Left ventricle myocardium superior (tissue), 1 donor: ENCODE results near the gene PNPLA1. TPM values are rescaled to one million over a fixed set of nuclear protein-coding genes. Genes with fewer than 3 reads are reported as not detected.

ENCODE experiments used
- ATAC-seq: fragments of 200-7000 bp; cut with Tn5 transposase; one replicate; pipeline ENCODE4 v1.9.1; 2020; ENCODE audit warnings: mild to moderate bottlenecking, moderate library complexity
- DNase-seq: peaks from one replicate; pipeline ENCODE4 v3.0.0-alpha.2; 2020
- intact Hi-C: fragments of 100-400 bp; cut with micrococcal nuclease; formaldehyde crosslinking; loops from one replicate; pipeline ENCODE4 v1.11.0; 2022
- total RNA-seq: library from RNA; stranded (reverse); fragmentation: NEBNext Ultra II Directional; extraction: Animal tissue kit (Norgen Biotek cat#: 25700); gene quantifications from one replicate; pipeline ENCODE4 v1.2.1, GENCODE V29; 2021
- donor health status: DM: no; HTN: yes; CAD: no; lungs with severe emphysema.

PNPLA1 gene
- total RNA-seq, 1 donor from 2014 or later, result not detected

GRCh38 chr6:36309203-36309602 lies 39.3 kb downstream of the PNPLA1 start:
- ATAC-seq (no peak), DNase-seq (no peak)
- intact Hi-C loops, result no loop called here

DNA sequence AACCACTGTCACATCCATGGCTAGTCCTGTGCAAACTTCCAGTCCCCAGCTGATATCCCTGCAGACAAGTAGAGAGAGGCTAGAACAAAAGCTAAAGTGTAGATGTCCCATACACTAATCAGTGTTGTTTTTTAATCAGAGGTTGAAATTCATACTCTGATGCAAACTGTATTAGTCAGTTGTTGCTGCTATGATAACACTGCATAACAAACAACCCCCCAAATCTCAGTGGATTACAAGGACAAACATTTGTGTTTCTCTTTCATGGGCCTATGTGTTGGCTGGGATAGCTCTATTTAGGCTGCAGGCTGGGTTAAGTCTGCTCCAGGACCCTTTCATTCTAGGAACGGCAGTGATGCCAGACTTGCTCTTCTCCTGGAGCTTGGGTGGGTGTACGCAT lies 40.0 kb downstream of the PNPLA1 start:
- intact Hi-C loops, result no loop called here
- DNase-seq, result no peak
- no peak for ATAC-seq

DNA sequence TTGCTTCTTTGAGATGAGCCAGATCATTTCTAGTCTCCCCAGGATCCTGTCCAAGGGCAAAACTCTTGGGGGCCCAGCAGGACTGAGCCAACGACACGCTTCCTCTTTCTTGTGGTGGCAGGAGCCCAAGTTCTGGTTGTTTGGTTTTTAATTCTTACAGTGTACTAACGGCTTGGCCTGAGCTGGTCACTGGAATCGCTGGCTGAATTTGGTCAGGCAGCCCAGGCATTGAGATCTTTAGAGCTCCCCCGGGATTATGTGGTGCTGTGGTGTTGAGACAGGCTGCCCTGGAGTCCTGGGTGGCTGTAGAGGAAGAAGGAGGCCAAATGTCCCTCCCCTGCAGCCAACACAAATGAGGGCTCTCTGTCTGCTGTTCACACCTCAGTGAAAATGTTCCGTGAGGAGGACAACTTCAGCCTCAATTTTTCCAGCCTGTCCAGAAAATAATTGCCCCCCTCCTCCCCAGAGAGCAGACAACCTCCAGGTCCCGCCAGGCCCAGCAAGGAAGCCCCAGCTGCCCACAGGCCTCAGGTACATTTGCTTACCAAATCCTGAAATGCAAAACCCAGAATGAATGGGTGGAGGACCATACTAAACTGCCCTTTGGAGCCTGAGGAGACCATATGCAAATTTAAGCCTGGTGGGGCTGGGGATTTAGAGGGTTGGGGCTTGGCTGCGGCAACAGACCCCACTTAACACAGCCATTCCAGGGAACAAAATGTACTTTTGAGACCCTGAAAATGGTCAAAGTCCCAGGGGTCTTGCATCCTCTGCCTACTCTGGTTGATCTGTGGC lies 43.2 kb downstream of the PNPLA1 start:
- ATAC-seq, result no peak
- no peak for DNase-seq
- intact Hi-C loops, result no loop called here

GRCh38 chr6:36313649-36313936 lies 43.7 kb downstream of the PNPLA1 start:
- ATAC-seq (no peak), DNase-seq (no peak)
- intact Hi-C loops, result no loop called here

DNA sequence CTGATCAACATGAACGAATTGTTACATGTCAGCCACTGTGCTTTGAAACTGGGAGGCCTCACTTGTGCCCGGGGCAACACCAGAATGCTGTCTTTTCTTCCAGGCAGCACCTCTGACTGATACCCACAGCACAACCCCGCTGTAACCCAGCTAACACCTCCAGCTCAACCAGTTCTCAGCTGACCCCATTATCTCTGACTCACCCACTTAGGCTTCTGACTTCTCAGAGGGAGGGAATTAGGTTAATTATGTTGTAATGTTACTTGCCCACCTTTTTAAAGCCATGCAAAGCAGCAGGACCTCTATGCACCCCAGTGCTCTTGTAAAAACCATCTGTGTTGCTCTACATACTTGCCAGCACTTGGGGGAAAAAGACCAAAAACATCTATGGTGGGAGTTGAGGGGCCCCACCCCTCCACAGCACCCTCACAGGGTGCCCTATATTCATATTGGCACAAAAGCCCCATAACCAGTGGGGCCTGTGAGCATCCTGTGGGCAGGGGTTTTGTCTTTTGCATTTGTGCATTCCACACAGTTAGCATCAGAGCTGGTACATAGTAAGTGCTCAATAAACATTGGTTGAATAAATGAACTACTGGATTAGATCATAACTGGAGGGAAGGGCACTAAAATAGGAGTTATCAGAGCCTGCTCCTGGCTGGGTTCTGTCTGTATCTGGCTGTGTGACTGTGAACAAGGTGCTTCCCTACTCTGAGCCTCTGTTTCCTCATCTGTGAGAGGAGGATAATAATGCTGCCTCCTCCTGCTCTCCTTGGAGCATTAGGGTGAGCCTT lies 44.6 kb downstream of the PNPLA1 start:
- no peak for DNase-seq
- no peak for ATAC-seq
- intact Hi-C loops, result no loop called here

- intact Hi-C loops, result no loop called here
- DNase-seq, result no peak
- ATAC-seq, result no peak
These were observed 46.1 kb downstream of the PNPLA1 start for GRCh38 chr6:36315921-36316320.

- ATAC-seq, result no peak
- intact Hi-C loops, result no loop called here
- DNase-seq, result no peak
These were observed 47.8 kb downstream of the PNPLA1 start for GRCh38 chr6:36317623-36318022.

DNA sequence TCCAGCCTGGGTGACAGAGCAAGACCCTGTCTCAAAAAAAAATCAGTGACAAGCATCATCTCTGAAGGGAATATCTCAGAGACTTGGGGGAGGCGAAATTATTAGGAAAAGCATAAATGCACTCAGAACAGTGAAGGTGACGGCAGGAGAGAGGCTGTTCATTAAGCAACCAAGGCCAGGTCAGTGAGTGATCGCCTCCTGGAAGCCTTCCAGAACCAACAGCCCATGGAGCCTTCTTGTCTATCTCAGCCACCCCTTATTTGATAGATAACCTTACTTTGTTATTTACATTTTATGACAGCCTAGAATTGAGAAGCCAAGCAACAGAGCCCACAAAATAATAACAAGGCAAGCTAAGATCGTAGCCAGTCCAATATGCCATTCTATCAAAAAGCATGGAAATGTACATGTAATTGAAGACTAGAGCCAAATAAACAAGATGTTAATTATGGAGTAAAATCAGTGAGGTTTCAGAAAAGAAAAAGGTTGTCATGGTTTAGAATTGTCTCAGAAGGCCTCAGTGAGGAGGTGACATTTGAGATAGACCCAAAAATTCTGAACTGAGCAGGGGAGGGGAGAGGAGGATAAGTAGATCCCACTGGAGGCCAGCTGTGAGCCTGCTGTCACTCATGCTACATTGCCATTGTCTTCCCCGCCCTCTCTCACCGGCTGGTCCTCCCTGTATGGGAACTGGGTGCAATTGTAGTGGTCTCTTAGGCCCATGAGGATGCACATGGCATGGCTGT lies 49.0 kb downstream of the PNPLA1 start:
- no peak for ATAC-seq
- intact Hi-C loops, result no loop called here
- no peak for DNase-seq

- ATAC-seq (no peak), DNase-seq (no peak)
- intact Hi-C loops, result no loop called here
These were observed 49.5 kb downstream of the PNPLA1 start for GRCh38 chr6:36319436-36319762.

DNA sequence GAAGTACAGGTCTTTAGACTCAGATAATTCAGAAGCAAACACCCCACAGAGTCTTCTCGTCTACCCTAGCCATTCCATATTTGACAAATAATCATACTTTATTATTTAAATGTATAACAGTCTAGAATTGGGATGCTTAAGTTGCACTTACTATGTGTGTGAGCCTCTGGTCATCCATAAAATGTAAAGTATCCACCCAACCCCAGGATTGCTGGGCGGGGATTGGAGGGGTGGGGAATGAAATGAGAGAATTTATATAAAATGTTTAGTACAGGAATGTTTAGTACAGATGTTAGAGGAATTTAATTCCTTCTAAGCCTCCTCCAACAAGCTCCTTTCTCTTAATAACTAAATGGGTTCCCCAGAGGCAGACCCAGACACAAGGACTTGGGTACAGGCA lies 50.0 kb downstream of the PNPLA1 start:
- ATAC-seq (no peak), DNase-seq (no peak)
- intact Hi-C loops, result no loop called here

DNA sequence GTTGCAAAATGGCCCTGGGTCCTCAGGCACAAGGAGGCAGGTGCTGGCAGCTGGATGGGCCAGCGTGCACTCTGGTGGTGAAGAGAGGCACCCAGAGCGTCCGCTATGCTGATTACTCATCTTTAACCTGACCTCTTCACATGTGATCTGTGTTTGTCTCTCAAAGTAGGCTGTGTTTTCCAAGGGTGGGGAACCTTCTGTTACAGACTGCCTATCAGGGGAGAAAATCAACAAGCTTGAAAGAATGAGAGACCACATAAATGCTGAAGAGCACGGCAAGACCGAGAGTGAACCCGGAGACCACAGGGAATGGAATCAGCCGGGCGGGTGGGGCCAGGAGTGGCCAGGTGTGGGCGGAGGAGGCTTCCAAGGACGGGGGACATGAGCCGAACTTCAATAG lies 50.6 kb downstream of the PNPLA1 start:
- intact Hi-C loops, result no loop called here
- DNase-seq (no peak), ATAC-seq (no peak)

DNA sequence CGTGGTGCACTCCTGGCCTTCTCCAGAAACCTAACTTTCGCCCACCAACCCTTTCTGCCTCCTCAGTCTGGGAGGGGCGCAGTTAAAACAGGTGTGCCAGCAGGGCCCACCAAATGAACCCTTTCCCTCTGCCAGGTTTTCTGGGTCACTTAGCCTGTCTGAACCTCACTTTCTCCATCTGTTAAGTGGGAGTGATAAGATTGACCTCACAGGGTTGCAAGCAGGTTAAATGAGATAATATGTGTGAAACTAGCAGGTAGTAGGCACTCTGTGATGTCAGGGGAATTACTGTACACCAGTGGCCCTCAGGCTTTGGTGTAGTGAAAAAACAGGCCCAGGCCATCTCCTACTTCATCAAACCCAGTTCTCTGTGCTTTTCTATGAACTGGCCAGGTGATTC lies 52.7 kb downstream of the PNPLA1 start:
- DNase-seq (no peak), ATAC-seq (no peak)
- intact Hi-C loops, result no loop called here

DNA sequence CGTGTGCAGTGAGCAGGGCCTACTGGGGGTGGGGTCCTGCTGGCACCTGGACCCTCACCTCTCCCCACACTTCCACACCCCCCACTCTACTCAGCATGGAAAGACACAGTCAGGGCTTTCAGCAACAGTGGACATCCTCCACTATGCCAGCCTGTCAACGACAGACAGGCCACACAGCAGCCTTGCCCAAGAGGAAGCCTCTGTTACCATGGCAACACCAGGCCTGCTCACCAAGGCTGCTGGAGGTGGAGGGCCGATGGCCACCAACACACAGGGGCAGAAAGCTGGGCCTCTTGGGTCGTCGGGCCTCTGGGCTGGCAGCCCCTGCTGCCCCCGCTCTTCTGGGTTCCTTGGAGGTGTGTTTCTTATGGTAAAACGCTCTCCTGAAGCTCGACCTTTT lies 53.2 kb downstream of the PNPLA1 start:
- ATAC-seq (no peak), DNase-seq (no peak)
- intact Hi-C loops, result no loop called here

DNA sequence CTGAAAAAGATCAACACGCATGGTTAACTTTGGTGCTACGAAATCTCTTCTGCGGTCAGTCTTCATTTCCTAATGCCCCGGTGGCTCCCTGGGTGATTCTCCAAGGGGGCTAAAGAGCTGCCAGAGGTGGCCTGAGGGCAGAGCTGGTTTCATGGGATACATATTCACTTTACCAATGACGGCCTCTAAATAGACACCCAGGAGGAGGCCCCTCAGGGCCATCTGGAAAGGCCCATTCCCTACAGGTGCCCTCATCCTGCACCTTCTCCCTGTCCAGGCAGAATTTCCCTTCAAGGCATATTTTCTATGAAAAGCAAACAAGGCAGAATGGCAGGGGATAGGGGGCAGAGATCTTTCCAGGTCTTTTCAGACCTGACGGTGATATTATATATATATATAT lies 54.3 kb downstream of the PNPLA1 start:
- DNase-seq, result no peak
- intact Hi-C loops, result no loop called here
- ATAC-seq, result no peak

GRCh38 chr6:36324715-36325114 lies 54.9 kb downstream of the PNPLA1 start:
- ATAC-seq (no peak), DNase-seq (no peak)
- intact Hi-C loops, result no loop called here

GRCh38 chr6:36326356-36326995 lies 56.6 kb downstream of the PNPLA1 start:
- intact Hi-C loops, result no loop called here
- ATAC-seq, result peak; percentile 65
- no peak for DNase-seq

GRCh38 chr6:36327226-36327918 lies 57.5 kb downstream of the PNPLA1 start:
- no peak for ATAC-seq
- intact Hi-C loops, result no loop called here
- no peak for DNase-seq

DNA sequence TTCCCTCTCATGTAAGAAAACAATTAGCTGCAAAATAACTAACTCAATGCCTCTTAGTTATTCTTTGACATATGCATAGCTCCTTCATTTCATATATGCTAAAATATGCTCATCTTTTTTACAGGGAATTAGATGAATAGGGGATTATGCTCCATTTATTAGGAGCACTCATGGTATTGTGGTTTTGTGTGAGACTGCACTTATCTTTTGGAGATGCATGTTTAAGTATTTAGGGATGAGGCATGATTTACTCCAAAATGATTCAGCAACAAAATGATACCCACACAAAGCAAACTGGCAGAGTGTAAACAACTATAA lies 58.0 kb downstream of the PNPLA1 start:
- intact Hi-C loops, result no loop called here
- no peak for DNase-seq
- no peak for ATAC-seq

- intact Hi-C loops, result no loop called here
- DNase-seq, result no peak
- ATAC-seq, result no peak
These were observed 58.7 kb downstream of the PNPLA1 start for GRCh38 chr6:36328600-36328999.
